ENCODE measurements around the gene FBXL7.

DNA sequence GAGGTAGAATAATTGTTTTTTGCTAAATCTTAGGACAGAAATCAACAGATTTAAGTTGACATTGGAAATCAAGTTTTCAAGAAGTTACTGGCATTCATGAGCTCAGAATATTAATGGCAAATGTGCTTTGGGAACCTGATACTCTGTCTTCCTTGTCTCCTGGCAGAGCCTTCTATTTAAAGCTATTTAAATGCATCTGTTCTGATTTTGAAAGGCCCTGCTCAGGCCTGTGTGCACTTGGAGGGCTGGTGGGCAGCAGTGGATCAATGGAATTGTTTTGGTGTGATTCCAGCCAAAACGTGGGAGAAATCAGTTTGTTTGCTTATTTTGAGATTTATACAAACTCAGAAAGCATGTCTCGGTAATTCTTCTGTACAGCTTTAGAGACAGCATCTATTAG, 38.5 kb downstream of the FBXL7 start:
- TF ChIP-seq POLR2A (IDR thresholded peaks at IDR 0.05), result no peak
- TF ChIP-seq, protein P1, sequence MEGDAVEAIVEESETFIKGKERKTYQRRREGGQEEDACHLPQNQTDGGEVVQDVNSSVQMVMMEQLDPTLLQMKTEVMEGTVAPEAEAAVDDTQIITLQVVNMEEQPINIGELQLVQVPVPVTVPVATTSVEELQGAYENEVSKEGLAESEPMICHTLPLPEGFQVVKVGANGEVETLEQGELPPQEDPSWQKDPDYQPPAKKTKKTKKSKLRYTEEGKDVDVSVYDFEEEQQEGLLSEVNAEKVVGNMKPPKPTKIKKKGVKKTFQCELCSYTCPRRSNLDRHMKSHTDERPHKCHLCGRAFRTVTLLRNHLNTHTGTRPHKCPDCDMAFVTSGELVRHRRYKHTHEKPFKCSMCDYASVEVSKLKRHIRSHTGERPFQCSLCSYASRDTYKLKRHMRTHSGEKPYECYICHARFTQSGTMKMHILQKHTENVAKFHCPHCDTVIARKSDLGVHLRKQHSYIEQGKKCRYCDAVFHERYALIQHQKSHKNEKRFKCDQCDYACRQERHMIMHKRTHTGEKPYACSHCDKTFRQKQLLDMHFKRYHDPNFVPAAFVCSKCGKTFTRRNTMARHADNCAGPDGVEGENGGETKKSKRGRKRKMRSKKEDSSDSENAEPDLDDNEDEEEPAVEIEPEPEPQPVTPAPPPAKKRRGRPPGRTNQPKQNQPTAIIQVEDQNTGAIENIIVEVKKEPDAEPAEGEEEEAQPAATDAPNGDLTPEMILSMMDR (IDR thresholded peaks at IDR 0.05), result no peak
- no peak for TF ChIP-seq POLR2AphosphoS5 (IDR thresholded peaks at IDR 0.05)

Measured in transverse colon (tissue), 4 donors.